ENCODE measurements around the gene COL25A1.

The COL25A1 gene

DNA sequence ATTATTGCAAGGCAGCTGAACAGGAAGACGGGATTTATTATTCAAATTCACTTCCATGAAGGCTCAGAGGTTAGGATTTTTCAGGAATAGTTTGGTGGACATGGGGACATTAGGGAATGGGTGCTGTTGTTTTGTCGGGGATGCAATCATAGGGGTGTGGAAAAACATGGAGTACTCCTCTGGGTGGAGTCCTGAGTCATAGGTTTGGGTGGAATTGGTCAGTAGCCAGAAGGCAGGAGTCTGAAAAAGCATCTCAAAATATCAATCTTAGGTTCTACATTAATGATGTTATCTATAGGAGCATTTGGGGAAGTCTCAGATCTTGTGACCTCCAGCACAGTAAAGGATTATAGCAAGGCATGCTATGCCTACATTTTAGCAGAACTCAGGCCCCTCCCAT lies 525.1 kb downstream of the COL25A1 start:
- H3K9ac ChIP-seq, result no peak overlapping the region
- no peak overlapping the region for H2AFZ ChIP-seq
- H3K27me3 ChIP-seq (ENCODE audit: control insufficient read depth, insufficient read depth, low read length), result no peaks in the 10 kb centered on the region
- H3K27ac ChIP-seq, result no peak overlapping the region
- peaks cover 9% of the 10 kb centered on the region for H3K4me1 ChIP-seq
- H3K9me3 ChIP-seq (ENCODE audit: control insufficient read depth, low read length), result no peaks in the 10 kb centered on the region
- H3K4me2 ChIP-seq (ENCODE audit: low read length), result no peak overlapping the region
- no peaks in the 10 kb centered on the region for H3K36me3 ChIP-seq (ENCODE audit: control insufficient read depth, insufficient read depth, low read length)
- TF ChIP-seq, protein P1, sequence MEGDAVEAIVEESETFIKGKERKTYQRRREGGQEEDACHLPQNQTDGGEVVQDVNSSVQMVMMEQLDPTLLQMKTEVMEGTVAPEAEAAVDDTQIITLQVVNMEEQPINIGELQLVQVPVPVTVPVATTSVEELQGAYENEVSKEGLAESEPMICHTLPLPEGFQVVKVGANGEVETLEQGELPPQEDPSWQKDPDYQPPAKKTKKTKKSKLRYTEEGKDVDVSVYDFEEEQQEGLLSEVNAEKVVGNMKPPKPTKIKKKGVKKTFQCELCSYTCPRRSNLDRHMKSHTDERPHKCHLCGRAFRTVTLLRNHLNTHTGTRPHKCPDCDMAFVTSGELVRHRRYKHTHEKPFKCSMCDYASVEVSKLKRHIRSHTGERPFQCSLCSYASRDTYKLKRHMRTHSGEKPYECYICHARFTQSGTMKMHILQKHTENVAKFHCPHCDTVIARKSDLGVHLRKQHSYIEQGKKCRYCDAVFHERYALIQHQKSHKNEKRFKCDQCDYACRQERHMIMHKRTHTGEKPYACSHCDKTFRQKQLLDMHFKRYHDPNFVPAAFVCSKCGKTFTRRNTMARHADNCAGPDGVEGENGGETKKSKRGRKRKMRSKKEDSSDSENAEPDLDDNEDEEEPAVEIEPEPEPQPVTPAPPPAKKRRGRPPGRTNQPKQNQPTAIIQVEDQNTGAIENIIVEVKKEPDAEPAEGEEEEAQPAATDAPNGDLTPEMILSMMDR (IDR thresholded peaks at IDR 0.05), result no peak
- no peak overlapping the region for H3K4me3 ChIP-seq (ENCODE audit: low read depth, low read length)
- no peaks in the 10 kb centered on the region for H3K79me2 ChIP-seq

- Histone ChIP-seq H3K9ac (no peak overlapping the region), H3K36me3 (ENCODE audit: control insufficient read depth, insufficient read depth, low read length) (no peaks in the 10 kb centered on the region), H3K9me3 (ENCODE audit: control insufficient read depth, low read length) (no peaks in the 10 kb centered on the region), H2AFZ (no peak overlapping the region), H3K4me1 (peaks cover 9% of the 10 kb centered on the region), H3K27ac (no peak overlapping the region), H3K27me3 (ENCODE audit: control insufficient read depth, insufficient read depth, low read length) (no peaks in the 10 kb centered on the region), H3K4me2 (ENCODE audit: low read length) (no peak overlapping the region), H3K79me2 (no peaks in the 10 kb centered on the region), H3K4me3 (ENCODE audit: low read depth, low read length) (no peak overlapping the region)
- TF ChIP-seq, protein P1 (IDR thresholded peaks at IDR 0.05), result no peak
Measured at GRCh38 chr4:108775921-108776320, 526.5 kb downstream of the COL25A1 start.

- H3K27ac ChIP-seq, result peak overlapping the region; percentile 77
- H3K79me2 ChIP-seq, result no peaks in the 10 kb centered on the region
- H3K27me3 ChIP-seq (ENCODE audit: control insufficient read depth, insufficient read depth, low read length), result no peaks in the 10 kb centered on the region
- no peaks in the 10 kb centered on the region for H3K36me3 ChIP-seq (ENCODE audit: control insufficient read depth, insufficient read depth, low read length)
- peaks cover 9% of the 10 kb centered on the region for H3K4me1 ChIP-seq
- peak overlapping the region; percentile 15 for H3K4me2 ChIP-seq (ENCODE audit: low read length)
- H2AFZ ChIP-seq, result peak overlapping the region; percentile 50
- H3K4me3 ChIP-seq (ENCODE audit: low read depth, low read length), result no peak overlapping the region
- no peaks in the 10 kb centered on the region for H3K9me3 ChIP-seq (ENCODE audit: control insufficient read depth, low read length)
- TF ChIP-seq, protein P1 (IDR thresholded peaks at IDR 0.05), result peak; percentile 24
- no peak overlapping the region for H3K9ac ChIP-seq
Measured at GRCh38 chr4:108774809-108775530, 527.5 kb downstream of the COL25A1 start.

DNA sequence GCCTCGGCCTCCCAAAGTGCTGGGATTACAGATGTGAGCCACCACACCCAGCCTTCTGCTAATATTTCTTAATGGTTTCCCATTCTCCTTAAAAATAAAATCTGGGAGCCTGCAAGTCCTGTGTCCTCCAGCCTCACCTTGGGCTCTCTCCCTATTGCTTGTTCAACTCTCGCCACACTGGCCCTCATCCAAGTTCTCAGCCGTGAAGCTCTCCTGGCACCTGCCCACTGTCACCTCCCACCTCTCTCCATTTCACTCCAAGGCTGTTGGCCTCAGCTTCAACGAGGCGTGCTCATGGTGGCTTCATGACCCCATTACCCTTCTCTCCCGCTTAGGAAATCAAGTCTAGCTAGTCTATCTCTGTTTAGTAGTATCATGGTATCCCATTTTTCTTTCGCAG lies 530.1 kb downstream of the COL25A1 start:
- TF ChIP-seq, protein P1 (IDR thresholded peaks at IDR 0.05), result no peak
- H3K27me3 ChIP-seq (ENCODE audit: control insufficient read depth, insufficient read depth, low read length), result no peaks in the 10 kb centered on the region
- no peaks in the 10 kb centered on the region for H3K9me3 ChIP-seq (ENCODE audit: control insufficient read depth, low read length)
- H3K4me2 ChIP-seq (ENCODE audit: low read length), result peak overlapping the region; percentile 43
- H3K4me1 ChIP-seq, result peaks cover 9% of the 10 kb centered on the region
- H2AFZ ChIP-seq, result peak overlapping the region; percentile 51
- H3K9ac ChIP-seq, result no peak overlapping the region
- no peaks in the 10 kb centered on the region for H3K79me2 ChIP-seq
- peak overlapping the region; percentile 25 for H3K27ac ChIP-seq
- no peaks in the 10 kb centered on the region for H3K36me3 ChIP-seq (ENCODE audit: control insufficient read depth, insufficient read depth, low read length)
- no peak overlapping the region for H3K4me3 ChIP-seq (ENCODE audit: low read depth, low read length)

- Histone ChIP-seq H3K9me3 (ENCODE audit: control insufficient read depth, low read length) (no peaks in the 10 kb centered on the region), H3K36me3 (ENCODE audit: control insufficient read depth, insufficient read depth, low read length) (no peaks in the 10 kb centered on the region), H3K79me2 (no peaks in the 10 kb centered on the region), H2AFZ (no peak overlapping the region), H3K27me3 (ENCODE audit: control insufficient read depth, insufficient read depth, low read length) (no peaks in the 10 kb centered on the region), H3K27ac (no peak overlapping the region), H3K4me2 (ENCODE audit: low read length) (no peak overlapping the region), H3K9ac (no peak overlapping the region), H3K4me3 (ENCODE audit: low read depth, low read length) (no peak overlapping the region), H3K4me1 (no peaks in the 10 kb centered on the region)
- TF ChIP-seq, protein P1 (IDR thresholded peaks at IDR 0.05), result no peak
Measured at GRCh38 chr4:108766058-108766457, 536.4 kb downstream of the COL25A1 start.

All from parathyroid adenoma (tissue), 2 donors.